ENCODE measurements around the gene HELZ. TPM values are rescaled to one million over a fixed set of nuclear protein-coding genes. Genes with fewer than 3 reads are reported as not detected.

Gene HELZ
- total RNA-seq, 1 donor from 2014 or later, result 14.8 TPM

DNA sequence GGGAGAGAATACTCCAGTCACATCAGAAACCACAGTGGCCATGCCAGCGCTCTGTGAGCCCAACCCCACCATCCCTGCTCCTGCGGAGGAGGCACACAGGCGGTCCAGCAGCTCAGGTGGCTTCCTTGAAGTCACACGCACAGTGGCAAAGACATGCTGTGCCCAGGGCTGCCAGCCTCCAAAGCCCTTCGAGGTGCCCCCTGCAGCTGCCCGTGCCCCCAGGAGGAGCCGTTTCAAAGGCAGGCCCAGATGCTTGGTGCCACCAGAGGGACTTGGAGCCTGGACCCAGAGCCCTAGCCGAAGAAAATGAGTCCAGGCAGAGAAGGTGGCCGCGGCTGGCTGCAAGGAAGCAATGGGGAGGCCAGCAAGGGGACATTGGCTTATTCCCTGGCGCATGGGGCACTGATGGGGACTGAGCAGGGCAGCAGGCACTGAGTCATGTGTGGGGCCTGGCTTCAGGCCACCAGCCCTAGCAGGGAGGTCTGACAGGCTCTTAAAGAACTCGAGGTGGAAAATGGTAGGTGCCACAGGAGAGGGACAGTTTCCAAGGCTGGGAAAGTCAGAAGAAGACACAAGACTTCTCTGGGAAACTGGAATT lies 217.9 kb downstream of the HELZ start:
- Histone ChIP-seq H3K27me3 (ENCODE audit: control insufficient read depth, insufficient read depth, low read length) (peaks cover 4% of the 10 kb centered on the region), H3K4me3 (ENCODE audit: low read depth, low read length) (no peak overlapping the region), H3K36me3 (ENCODE audit: control insufficient read depth, insufficient read depth, low read length) (no peaks in the 10 kb centered on the region)
- no peak for TF ChIP-seq CTCF (IDR thresholded peaks at IDR 0.05; ENCODE audit: insufficient read depth, low read length, poor library complexity, severe bottlenecking)
- DNase-seq (ENCODE audit: low read depth), result no peak

DNA sequence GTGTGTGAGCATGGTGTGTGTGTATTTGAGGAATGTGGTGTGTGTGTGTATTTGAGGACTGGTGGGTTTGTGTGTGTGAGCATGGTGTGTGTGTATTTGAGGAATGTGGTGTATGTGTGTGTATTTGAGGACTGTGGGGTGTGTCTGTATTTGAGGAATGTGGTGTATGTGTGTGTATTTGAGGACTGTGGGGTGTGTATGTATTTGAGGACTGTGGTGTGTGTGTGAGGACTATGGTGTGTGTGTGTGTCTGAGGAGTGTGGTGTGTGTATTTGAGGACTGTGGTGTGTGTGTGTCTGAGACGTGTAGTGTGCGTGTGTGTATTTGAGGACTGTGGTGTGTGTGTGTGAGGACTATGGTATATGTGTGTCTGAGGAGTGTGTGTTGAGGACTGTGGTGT lies 218.7 kb downstream of the HELZ start:
- no peaks in the 10 kb centered on the region for H3K36me3 ChIP-seq (ENCODE audit: control insufficient read depth, insufficient read depth, low read length)
- DNase-seq (ENCODE audit: low read depth), result no peak
- H3K4me3 ChIP-seq (ENCODE audit: low read depth, low read length), result no peak overlapping the region
- peaks cover 4% of the 10 kb centered on the region for H3K27me3 ChIP-seq (ENCODE audit: control insufficient read depth, insufficient read depth, low read length)
- no peak for TF ChIP-seq CTCF (IDR thresholded peaks at IDR 0.05; ENCODE audit: insufficient read depth, low read length, poor library complexity, severe bottlenecking)

- DNase-seq (ENCODE audit: low read depth), result no peak
- Histone ChIP-seq H3K4me3 (ENCODE audit: low read depth, low read length) (no peak overlapping the region), H3K36me3 (ENCODE audit: control insufficient read depth, insufficient read depth, low read length) (no peaks in the 10 kb centered on the region), H3K27me3 (ENCODE audit: control insufficient read depth, insufficient read depth, low read length) (peaks cover 5% of the 10 kb centered on the region)
- TF ChIP-seq CTCF (IDR thresholded peaks at IDR 0.05; ENCODE audit: insufficient read depth, low read length, poor library complexity, severe bottlenecking), result no peak
These were observed 219.7 kb downstream of the HELZ start for GRCh38 chr17:67025216-67025792.

DNA sequence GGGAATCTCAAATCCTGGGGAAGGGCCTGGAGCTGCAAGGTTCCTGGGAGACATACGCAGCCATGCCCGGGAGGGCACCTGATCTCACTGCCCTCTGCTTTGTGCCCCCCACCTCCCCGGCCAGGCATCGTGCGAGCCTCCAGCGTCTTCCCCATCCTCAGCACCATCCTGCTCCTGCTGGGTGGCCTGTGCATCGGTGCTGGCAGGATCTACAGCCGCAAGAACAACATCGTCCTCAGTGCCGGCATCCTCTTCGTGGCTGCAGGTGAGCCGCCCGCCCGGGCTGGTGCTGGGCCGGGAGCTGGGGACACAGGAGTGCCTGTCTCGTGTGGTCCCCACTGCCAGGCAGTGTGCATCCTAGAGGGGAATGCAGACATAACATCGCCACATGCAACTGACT lies 220.3 kb downstream of the HELZ start:
- Histone ChIP-seq H3K36me3 (ENCODE audit: control insufficient read depth, insufficient read depth, low read length) (no peaks in the 10 kb centered on the region), H3K4me3 (ENCODE audit: low read depth, low read length) (no peak overlapping the region), H3K27me3 (ENCODE audit: control insufficient read depth, insufficient read depth, low read length) (peaks cover 6% of the 10 kb centered on the region)
- TF ChIP-seq CTCF (IDR thresholded peaks at IDR 0.05; ENCODE audit: insufficient read depth, low read length, poor library complexity, severe bottlenecking), result no peak
- no peak for DNase-seq (ENCODE audit: low read depth)

DNA sequence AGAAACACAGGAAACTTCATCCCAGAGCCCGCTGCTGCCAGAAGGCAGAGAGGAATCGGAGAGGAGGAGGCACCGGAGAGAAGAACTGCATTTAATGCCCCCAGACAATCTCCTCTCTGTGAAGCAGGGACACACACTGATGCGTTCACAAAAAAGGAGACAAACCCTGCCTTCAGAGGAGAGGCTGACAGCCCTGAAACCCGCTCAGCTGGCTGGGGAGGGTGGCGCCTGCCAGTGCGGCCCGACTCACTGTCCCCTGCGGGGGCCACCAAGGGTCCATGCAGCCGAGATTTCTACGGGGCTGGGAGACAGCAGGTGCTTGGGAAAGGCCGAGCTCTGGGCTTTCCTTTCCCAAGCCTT lies 222.6 kb downstream of the HELZ start:
- no peak for DNase-seq (ENCODE audit: low read depth)
- H3K27me3 ChIP-seq (ENCODE audit: control insufficient read depth, insufficient read depth, low read length), result peaks cover 8% of the 10 kb centered on the region
- TF ChIP-seq CTCF (IDR thresholded peaks at IDR 0.05; ENCODE audit: insufficient read depth, low read length, poor library complexity, severe bottlenecking), result no peak
- H3K4me3 ChIP-seq (ENCODE audit: low read depth, low read length), result no peak overlapping the region
- no peaks in the 10 kb centered on the region for H3K36me3 ChIP-seq (ENCODE audit: control insufficient read depth, insufficient read depth, low read length)
